ENCODE data around the gene SRRM1. TPM values are rescaled to one million over a fixed set of nuclear protein-coding genes. Genes with fewer than 3 reads are reported as not detected.

The SRRM1 gene
- total and polyA plus RNA-seq, 7 experiments from 2014 or later, result 173 to 342 (median 246) TPM

GRCh38 chr1:24683713-24684162 is 40.6 kb downstream of the SRRM1 start:
- no peak for ATAC-seq

GRCh38 chr1:24688033-24688432 is 44.9 kb downstream of the SRRM1 start:
- ChIA-PET CTCF (interaction anchor here (0.6 to 6.3 kb wide), 9 partner anchors 10 to 148 kb away, joined by 3 to 170 read pairs (median 4); no protein-coding TSS in a partner anchor), POLR2A (interaction anchor here (1.1 to 1.2 kb wide), 2 partner anchors 142 to 147 kb away, joined by 4 to 6 read pairs; no protein-coding TSS in a partner anchor)
- ATAC-seq, result no peak
- H3K27ac ChIP-seq (ENCODE audit: low read depth, low read length), result no peak overlapping the region
- H3K9me3 ChIP-seq (ENCODE audit: control insufficient read depth in 2 of 3, low read length in 3 of 3), result no peaks in the 10 kb centered on the region
- Mint-ChIP-seq H3K9me3 (no peaks in the 10 kb centered on the region), H3K4me3 (no peak overlapping the region), H3K36me3 (no peaks in the 10 kb centered on the region), H3K27ac (peak overlapping the region in 1 of 9 donors; percentile 76), H3K4me1 (peaks cover 0 to 5% (median 0%) of the 10 kb centered on the region in 7 donors), H3K27me3 (no peaks in the 10 kb centered on the region)
- no peaks in the 10 kb centered on the region for H3K36me3 ChIP-seq (ENCODE audit: control insufficient read depth in 2 of 3, insufficient read depth in 3 of 3, low read length in 3 of 3)
- H3K4me1 ChIP-seq (ENCODE audit: control insufficient read depth in 2 of 2, insufficient read depth in 2 of 2, low read length in 2 of 2), result no peaks in the 10 kb centered on the region
- no peak for DNase-seq
- intact Hi-C loops (cut with micrococcal nuclease), result loop anchor here (2.0 to 10.0 kb wide), 3 partner anchors 57 to 143 kb away; partner anchors contain the start of gene CLIC4 (in 2 of the 2)
- H3K4me3 ChIP-seq (ENCODE audit: low read length), result no peak overlapping the region
- H3K27me3 ChIP-seq (ENCODE audit: control insufficient read depth in 2 of 2, insufficient read depth in 2 of 2, low read length in 2 of 2), result no peaks in the 10 kb centered on the region

More at GRCh38 chr1:24683713-24684162, 40.6 kb downstream of the SRRM1 start:
- H3K27ac ChIP-seq (ENCODE audit: low read depth, low read length), result no peak overlapping the region
- Mint-ChIP-seq H3K27me3 (no peaks in the 10 kb centered on the region), H3K27ac (no peak overlapping the region), H3K36me3 (peaks cover 0 to 3% (median 0%) of the 10 kb centered on the region in 5 donors), H3K4me1 (peaks cover 0 to 3% (median 0%) of the 10 kb centered on the region in 7 donors), H3K9me3 (no peaks in the 10 kb centered on the region), H3K4me3 (no peak overlapping the region)
- H3K4me1 ChIP-seq (ENCODE audit: control insufficient read depth in 2 of 2, insufficient read depth in 2 of 2, low read length in 2 of 2), result no peaks in the 10 kb centered on the region
- H3K27me3 ChIP-seq (ENCODE audit: control insufficient read depth in 2 of 2, insufficient read depth in 2 of 2, low read length in 2 of 2), result no peaks in the 10 kb centered on the region
- ChIA-PET CTCF (interaction anchor here (0.6 to 3.8 kb wide), 9 partner anchors 11 to 1044 kb away, joined by 3 to 9 read pairs (median 4); no protein-coding TSS in a partner anchor), POLR2A (interaction anchor here (0.6 kb wide), 1 partner anchor 14 kb away, joined by 4 read pairs; no protein-coding TSS in a partner anchor)
- DNase-seq, result no peak
- no peaks in the 10 kb centered on the region for H3K36me3 ChIP-seq (ENCODE audit: control insufficient read depth in 2 of 3, insufficient read depth in 3 of 3, low read length in 3 of 3)
- intact Hi-C loops (cut with micrococcal nuclease), result loop anchor here in 1 of 2 donors (10.0 kb wide), 1 partner anchor 61 kb away; the partner anchor contains the start of gene CLIC4
- H3K4me3 ChIP-seq (ENCODE audit: low read length), result no peak overlapping the region
- H3K9me3 ChIP-seq (ENCODE audit: control insufficient read depth in 2 of 3, low read length in 3 of 3), result no peaks in the 10 kb centered on the region

DNA sequence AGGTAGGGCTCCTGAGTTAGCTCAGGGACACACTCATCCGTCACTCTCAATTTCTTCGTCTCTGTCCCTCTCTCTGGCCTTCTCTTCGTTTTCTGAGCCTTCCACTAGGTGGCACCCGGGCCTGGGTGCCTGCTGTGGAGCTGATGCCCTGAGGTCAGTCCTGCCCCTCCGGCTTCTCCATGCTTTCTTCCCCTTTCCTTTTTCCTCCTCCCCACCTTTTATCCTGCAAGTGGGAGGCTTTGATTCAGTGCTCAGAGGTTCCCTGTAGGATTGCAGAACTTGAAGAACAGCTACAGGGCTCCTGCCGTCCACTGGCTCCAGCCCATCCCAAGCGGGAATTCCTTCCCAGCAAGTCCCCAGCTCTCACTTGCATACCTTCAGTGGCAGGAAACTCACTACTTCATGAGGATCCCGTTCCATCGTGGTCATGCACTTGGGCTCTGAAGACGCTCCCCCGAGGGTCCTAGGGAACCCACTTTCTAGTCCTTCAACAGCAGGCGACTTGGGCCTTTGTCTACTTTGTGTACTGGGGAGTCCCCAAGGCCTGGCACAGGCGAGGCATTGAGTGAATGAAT is 45.6 kb downstream of the SRRM1 start:
- intact Hi-C loops (cut with micrococcal nuclease), result loop anchor here (2.0 to 10.0 kb wide), 3 partner anchors 56 to 142 kb away; partner anchors contain the start of gene CLIC4 (in 2 of the 2)
- peak; percentile 24 to 64 (median 50) for DNase-seq
- Histone ChIP-seq H3K9me3 (ENCODE audit: control insufficient read depth in 2 of 3, low read length in 3 of 3) (no peaks in the 10 kb centered on the region), H3K4me3 (ENCODE audit: low read length) (no peak overlapping the region), H3K27me3 (ENCODE audit: control insufficient read depth in 2 of 2, insufficient read depth in 2 of 2, low read length in 2 of 2) (no peaks in the 10 kb centered on the region), H3K27ac (ENCODE audit: low read depth, low read length) (no peak overlapping the region), H3K36me3 (ENCODE audit: control insufficient read depth in 2 of 3, insufficient read depth in 3 of 3, low read length in 3 of 3) (no peaks in the 10 kb centered on the region), H3K4me1 (ENCODE audit: control insufficient read depth in 2 of 2, insufficient read depth in 2 of 2, low read length in 2 of 2) (no peaks in the 10 kb centered on the region)
- ChIA-PET POLR2A (interaction anchor here (0.6 to 1.2 kb wide), 3 partner anchors 9 to 146 kb away, joined by 3 to 6 read pairs (median 4); no protein-coding TSS in a partner anchor), CTCF (interaction anchor here (0.6 to 6.3 kb wide), 11 partner anchors 9 to 490 kb away, joined by 3 to 170 read pairs (median 3); no protein-coding TSS in a partner anchor)
- Mint-ChIP-seq H3K36me3 (no peaks in the 10 kb centered on the region), H3K4me3 (no peak overlapping the region), H3K9me3 (no peaks in the 10 kb centered on the region), H3K4me1 (peaks cover 0 to 5% (median 0%) of the 10 kb centered on the region in 7 donors), H3K27me3 (no peaks in the 10 kb centered on the region), H3K27ac (peak overlapping the region in 1 of 9 donors; percentile 76)
- ATAC-seq, result peak; percentile 87

DNA sequence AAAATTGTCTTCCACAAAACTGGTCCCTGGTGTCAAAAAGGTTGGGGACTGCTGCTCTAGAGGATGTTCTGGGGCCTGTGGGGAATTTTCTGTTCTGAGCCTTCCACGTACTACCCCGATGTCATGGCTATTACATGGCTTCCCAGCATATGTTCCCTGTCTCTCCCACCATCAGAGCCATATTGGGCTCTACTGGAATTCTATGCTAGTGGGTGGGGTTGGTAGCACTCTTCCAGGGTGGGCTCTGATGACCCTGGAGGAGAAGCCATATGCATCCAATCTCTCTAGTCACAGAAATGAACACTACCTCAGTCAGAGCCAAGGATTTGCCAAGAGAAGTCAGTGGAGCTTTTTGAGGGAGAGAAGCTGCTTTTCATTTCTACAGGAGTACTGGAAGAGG is 47.9 kb downstream of the SRRM1 start:
- no peak for ATAC-seq
- Histone ChIP-seq H3K4me1 (ENCODE audit: control insufficient read depth in 2 of 2, insufficient read depth in 2 of 2, low read length in 2 of 2) (no peaks in the 10 kb centered on the region), H3K9me3 (ENCODE audit: control insufficient read depth in 2 of 3, low read length in 3 of 3) (no peaks in the 10 kb centered on the region), H3K4me3 (ENCODE audit: low read length) (no peak overlapping the region), H3K36me3 (ENCODE audit: control insufficient read depth in 2 of 3, insufficient read depth in 3 of 3, low read length in 3 of 3) (no peaks in the 10 kb centered on the region), H3K27me3 (ENCODE audit: control insufficient read depth in 2 of 2, insufficient read depth in 2 of 2, low read length in 2 of 2) (no peaks in the 10 kb centered on the region), H3K27ac (ENCODE audit: low read depth, low read length) (no peak overlapping the region)
- no peak for DNase-seq
- H3K36me3 Mint-ChIP-seq, result no peaks in the 10 kb centered on the region
- POLR2A ChIA-PET, result no interaction called here
- peaks cover 0 to 14% (median 3%) of the 10 kb centered on the region in 7 donors for H3K4me1 Mint-ChIP-seq
- H3K27ac Mint-ChIP-seq, result no peak overlapping the region
- no peaks in the 10 kb centered on the region for H3K9me3 Mint-ChIP-seq
- CTCF ChIA-PET, result interaction anchor here (1.0 to 6.3 kb wide), 2 partner anchors 54 to 136 kb away, joined by 6 to 170 read pairs; partner anchors contain the start of gene CLIC4
- intact Hi-C loops (cut with micrococcal nuclease), result no loop called here
- H3K4me3 Mint-ChIP-seq, result no peak overlapping the region
- peaks cover 0 to 4% (median 0%) of the 10 kb centered on the region in 5 donors for H3K27me3 Mint-ChIP-seq

DNA sequence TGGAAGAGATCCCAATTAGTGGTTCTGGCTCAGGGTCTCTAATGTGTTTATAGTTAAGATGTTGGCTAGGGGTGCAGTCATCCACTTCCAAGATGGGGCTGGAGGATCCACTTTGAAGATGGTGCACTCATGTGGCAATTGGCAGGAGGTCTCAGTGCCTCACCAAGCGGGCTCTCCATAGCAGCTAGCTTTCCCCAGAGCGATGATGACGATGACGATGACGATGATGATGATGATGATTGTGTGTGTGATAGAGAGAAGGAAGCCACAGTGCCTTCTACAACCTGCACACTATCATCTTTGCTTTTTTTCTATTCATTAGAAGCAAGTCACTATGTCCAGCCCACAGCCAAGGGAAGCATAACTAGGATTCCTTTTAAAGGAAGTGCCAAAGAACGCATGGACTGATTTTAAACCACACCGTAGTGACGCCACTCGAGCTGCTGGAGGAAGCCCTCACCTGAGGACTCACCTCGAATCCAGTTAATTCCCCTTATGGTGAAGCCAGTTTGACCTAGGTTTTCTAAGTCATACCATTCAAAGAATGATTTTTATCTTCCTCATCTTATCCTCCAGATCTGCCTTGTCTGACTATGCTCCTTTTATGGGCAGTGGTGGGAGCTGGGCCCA is 49.4 kb downstream of the SRRM1 start:
- H3K27me3 ChIP-seq (ENCODE audit: control insufficient read depth in 2 of 2, insufficient read depth in 2 of 2, low read length in 2 of 2), result no peaks in the 10 kb centered on the region
- Mint-ChIP-seq H3K4me1 (peaks cover 0 to 24% (median 3%) of the 10 kb centered on the region in 7 donors), H3K9me3 (no peaks in the 10 kb centered on the region), H3K36me3 (no peaks in the 10 kb centered on the region), H3K27me3 (peaks cover 0 to 4% (median 0%) of the 10 kb centered on the region in 5 donors), H3K4me3 (no peak overlapping the region), H3K27ac (no peak overlapping the region)
- no peak for DNase-seq
- H3K4me3 ChIP-seq (ENCODE audit: low read length), result no peak overlapping the region
- H3K27ac ChIP-seq (ENCODE audit: low read depth, low read length), result no peak overlapping the region
- H3K36me3 ChIP-seq (ENCODE audit: control insufficient read depth in 2 of 3, insufficient read depth in 3 of 3, low read length in 3 of 3), result no peaks in the 10 kb centered on the region
- POLR2A ChIA-PET, result no interaction called here
- H3K4me1 ChIP-seq (ENCODE audit: control insufficient read depth in 2 of 2, insufficient read depth in 2 of 2, low read length in 2 of 2), result no peaks in the 10 kb centered on the region
- intact Hi-C loops (cut with micrococcal nuclease), result no loop called here
- CTCF ChIA-PET, result interaction anchor here (1.2 to 1.7 kb wide), 2 partner anchors 14 to 138 kb away, joined by 3 to 5 read pairs; no protein-coding TSS in a partner anchor
- ATAC-seq, result no peak
- H3K9me3 ChIP-seq (ENCODE audit: control insufficient read depth in 2 of 3, low read length in 3 of 3), result no peaks in the 10 kb centered on the region

- ChIA-PET CTCF (interaction anchor here (1.7 kb wide), 1 partner anchor 137 kb away, joined by 5 read pairs; no protein-coding TSS in a partner anchor), POLR2A (no interaction called here)
- Mint-ChIP-seq H3K4me1 (peaks cover 0 to 24% (median 0%) of the 10 kb centered on the region in 7 donors), H3K27ac (no peak overlapping the region), H3K27me3 (peaks cover 0 to 4% (median 0%) of the 10 kb centered on the region in 5 donors), H3K36me3 (no peaks in the 10 kb centered on the region), H3K9me3 (no peaks in the 10 kb centered on the region), H3K4me3 (peak overlapping the region in 2 of 10 donors; percentile 22 to 33)
- no peaks in the 10 kb centered on the region for H3K36me3 ChIP-seq (ENCODE audit: control insufficient read depth in 2 of 3, insufficient read depth in 3 of 3, low read length in 3 of 3)
- H3K4me1 ChIP-seq (ENCODE audit: control insufficient read depth in 2 of 2, insufficient read depth in 2 of 2, low read length in 2 of 2), result no peaks in the 10 kb centered on the region
- DNase-seq (no peak), ATAC-seq (no peak)
- no peaks in the 10 kb centered on the region for H3K27me3 ChIP-seq (ENCODE audit: control insufficient read depth in 2 of 2, insufficient read depth in 2 of 2, low read length in 2 of 2)
- no peak overlapping the region for H3K27ac ChIP-seq (ENCODE audit: low read depth, low read length)
- intact Hi-C loops (cut with micrococcal nuclease), result no loop called here
- H3K4me3 ChIP-seq (ENCODE audit: low read length), result no peak overlapping the region
- no peaks in the 10 kb centered on the region for H3K9me3 ChIP-seq (ENCODE audit: control insufficient read depth in 2 of 3, low read length in 3 of 3)
Measured at GRCh38 chr1:24693827-24694379, 50.8 kb downstream of the SRRM1 start.
